HEK293T (cell line): ENCODE results near the gene SPATS2L.

Source experiments
- CTCF ChIA-PET: fragments of 350-600 bp; formaldehyde crosslinking; extraction: SDS; loops from one replicate; lab custom pipeline; 2021; ENCODE audit warnings: antibody characterized with exemption, inconsistent platforms; lab: Yijun Ruan, JAX
- POLR2A ChIA-PET: fragments of 350-600 bp; formaldehyde crosslinking; extraction: SDS; loops from one replicate; lab custom pipeline; 2020; ENCODE audit warnings: antibody characterized with exemption, inconsistent platforms; lab: Yijun Ruan, JAX
- DNase-seq: peaks from one replicate; pipeline ENCODE4 v3.0.0; 2012; ENCODE audit warnings: mixed read lengths; ENCODE audit errors: extremely low spot score
- ARNT ChIP-seq: fragments of 450-650 bp; IDR thresholded peaks from 2 replicates; pipeline ENCODE4 v1.6.1; 2017; ENCODE audit warnings: mild to moderate bottlenecking
- BHLHE40 ChIP-seq: fragments of 450-650 bp; IDR thresholded peaks from 2 replicates; pipeline ENCODE4 v1.6.1; 2016; ENCODE audit warnings: mild to moderate bottlenecking, moderate library complexity, borderline replicate concordance
- CTBP1 ChIP-seq: fragments of 450-650 bp; IDR thresholded peaks from 2 replicates; pipeline ENCODE4 v1.6.1; 2016; ENCODE audit warnings: borderline replicate concordance
- ELF4 ChIP-seq: fragments of 450-650 bp; IDR thresholded peaks from 2 replicates; pipeline ENCODE4 v1.6.1; 2017; ENCODE audit warnings: antibody characterized with exemption
- FOXA1 ChIP-seq: fragments of 450-650 bp; IDR thresholded peaks from 2 replicates; pipeline ENCODE4 v1.6.1; 2016; ENCODE audit warnings: mild to moderate bottlenecking
- FOXK2 ChIP-seq: fragments of 450-650 bp; IDR thresholded peaks from 2 replicates; pipeline ENCODE4 v1.6.1; 2016; ENCODE audit warnings: mild to moderate bottlenecking
- FOXM1 ChIP-seq: fragments of 450-650 bp; IDR thresholded peaks from 2 replicates; pipeline ENCODE4 v1.6.1; 2017; ENCODE audit warnings: mild to moderate bottlenecking, borderline replicate concordance
- HDGF ChIP-seq: fragments of 450-650 bp; IDR thresholded peaks from 2 replicates; pipeline ENCODE4 v1.6.1; 2017; ENCODE audit warnings: antibody characterized with exemption, borderline replicate concordance
- L3MBTL2 ChIP-seq: fragments of 450-650 bp; conservative IDR thresholded peaks from 2 replicates; pipeline ENCODE4 v1.6.1; 2016; ENCODE audit warnings: mild to moderate bottlenecking
- LEF1 ChIP-seq: fragments of 450-650 bp; IDR thresholded peaks from 2 replicates; pipeline ENCODE4 v1.6.1; 2017; ENCODE audit warnings: mild to moderate bottlenecking, borderline replicate concordance
- NFRKB ChIP-seq: fragments of 450-650 bp; IDR thresholded peaks from 2 replicates; pipeline ENCODE4 v1.6.1; 2016; ENCODE audit warnings: mild to moderate bottlenecking, moderate library complexity
- PKNOX1 ChIP-seq: fragments of 450-650 bp; IDR thresholded peaks from 2 replicates; pipeline ENCODE4 v1.6.1; 2016
- SP1 ChIP-seq: fragments of 450-650 bp; IDR thresholded peaks from 2 replicates; pipeline ENCODE4 v1.6.1; 2017
- SUZ12 ChIP-seq: fragments of 450-650 bp; IDR thresholded peaks from 2 replicates; pipeline ENCODE4 v1.6.1; 2016; ENCODE audit warnings: mild to moderate bottlenecking
- TARDBP ChIP-seq: fragments of 450-650 bp; IDR thresholded peaks from 2 replicates; pipeline ENCODE4 v1.6.1; 2016
- ZNF384 ChIP-seq: fragments of 450-650 bp; IDR thresholded peaks from 2 replicates; pipeline ENCODE4 v1.6.1; 2016

Gene SPATS2L, protein sequence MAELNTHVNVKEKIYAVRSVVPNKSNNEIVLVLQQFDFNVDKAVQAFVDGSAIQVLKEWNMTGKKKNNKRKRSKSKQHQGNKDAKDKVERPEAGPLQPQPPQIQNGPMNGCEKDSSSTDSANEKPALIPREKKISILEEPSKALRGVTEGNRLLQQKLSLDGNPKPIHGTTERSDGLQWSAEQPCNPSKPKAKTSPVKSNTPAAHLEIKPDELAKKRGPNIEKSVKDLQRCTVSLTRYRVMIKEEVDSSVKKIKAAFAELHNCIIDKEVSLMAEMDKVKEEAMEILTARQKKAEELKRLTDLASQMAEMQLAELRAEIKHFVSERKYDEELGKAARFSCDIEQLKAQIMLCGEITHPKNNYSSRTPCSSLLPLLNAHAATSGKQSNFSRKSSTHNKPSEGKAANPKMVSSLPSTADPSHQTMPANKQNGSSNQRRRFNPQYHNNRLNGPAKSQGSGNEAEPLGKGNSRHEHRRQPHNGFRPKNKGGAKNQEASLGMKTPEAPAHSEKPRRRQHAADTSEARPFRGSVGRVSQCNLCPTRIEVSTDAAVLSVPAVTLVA

GRCh38 chr2:200306196-200306930 lies at the start of gene SPATS2L:
Gene SPATS2L (plus strand): TSS chr2:200306693. CDS start chr2:200389245, 82,552 bp downstream.
- peak; percentile 61 for DNase-seq
- CTCF ChIA-PET: no interaction called here

GRCh38 chr2:200257570-200257969 lies 48.9 kb upstream of the SPATS2L start:
- TF ChIP-seq SP1: no peak
- no peak for TF ChIP-seq PKNOX1
- TF ChIP-seq FOXA1: no peak
- no peak for TF ChIP-seq SUZ12
- TF ChIP-seq HDGF: no peak
- no peak for TF ChIP-seq ARNT
- TF ChIP-seq ELF4: no peak
- no peak for TF ChIP-seq L3MBTL2
- no peak for TF ChIP-seq ZNF384
- TF ChIP-seq NFRKB: no peak
- no peak for TF ChIP-seq BHLHE40
- TF ChIP-seq FOXM1: no peak
- TF ChIP-seq TARDBP: no peak
- no peak for TF ChIP-seq FOXK2
- no peak for DNase-seq
- POLR2A ChIA-PET: no interaction called here
- CTCF ChIA-PET: no interaction called here

More at GRCh38 chr2:200306196-200306930, at the start of gene SPATS2L:
- no peak for TF ChIP-seq FOXM1
- peak; percentile 90 for TF ChIP-seq PKNOX1
- no peak for TF ChIP-seq ELF4
- no peak for TF ChIP-seq CTBP1
- TF ChIP-seq ZNF384: no peak
- no peak for TF ChIP-seq ARNT
- TF ChIP-seq LEF1: no peak
- peak; percentile 47; the same call in 1 of the 2 replicates for TF ChIP-seq TARDBP
- TF ChIP-seq NFRKB: no peak
- no peak for TF ChIP-seq BHLHE40
- TF ChIP-seq FOXA1: no peak
- peak; percentile 84 for TF ChIP-seq L3MBTL2
- TF ChIP-seq SUZ12: no peak
- no peak for TF ChIP-seq FOXK2
- no peak for TF ChIP-seq SP1
- POLR2A ChIA-PET: interaction anchor here (1.2 to 1.3 kb wide), 2 partner anchors 19 to 558 kb away, joined by 3 to 4 read pairs; partner anchors contain the start of gene CLK1

GRCh38 chr2:200258081-200258480 lies 48.4 kb upstream of the SPATS2L start:
- TF ChIP-seq HDGF (no peak), PKNOX1 (no peak), BHLHE40 (no peak), CTBP1 (no peak), FOXA1 (no peak), SP1 (no peak), ELF4 (no peak), LEF1 (no peak), FOXM1 (no peak), SUZ12 (no peak), NFRKB (no peak), ZNF384 (no peak)
- DNase-seq: no peak
- ChIA-PET CTCF (no interaction called here), POLR2A (no interaction called here)

- TF ChIP-seq FOXA1 (no peak), BHLHE40 (no peak), FOXK2 (no peak), PKNOX1 (no peak), ZNF384 (no peak), L3MBTL2 (no peak), CTBP1 (no peak), HDGF (no peak), FOXM1 (no peak), TARDBP (no peak), SP1 (no peak), ARNT (no peak), NFRKB (no peak), LEF1 (no peak), SUZ12 (no peak), ELF4 (no peak)
- no peak for DNase-seq
- ChIA-PET CTCF (no interaction called here), POLR2A (no interaction called here)
These were observed 47.5 kb upstream of the SPATS2L start for GRCh38 chr2:200258881-200259576.
